Naive B cell (primary cell): ENCODE data around the gene HOXB2. TPM values are rescaled to one million over a fixed set of nuclear protein-coding genes. Genes with fewer than 3 reads are reported as not detected.

Experiments
- ATAC-seq, 2 donors: fragments of 150-1000 bp; cut with Tn5 transposase; 2 replicates each; pipeline ENCODE4 v1.10.0; 2021; ENCODE audit warnings: low read depth in 2 of 2, mild to moderate bottlenecking in 2 of 2, moderate library complexity in 2 of 2
- DNase-seq: peaks from one replicate; pipeline ENCODE4 v3.0.0; 2022
- H3K27ac Mint-ChIP-seq, 6 donors: one replicate each; pipeline ENCODE4 v1.8.0; 2020 to 2022; ENCODE audit warnings: mild to moderate bottlenecking in 6 of 6, mixed read lengths in 6 of 6, moderate library complexity in 5 of 6, inconsistent platforms in 2 of 6
- H3K27me3 Mint-ChIP-seq, 3 donors: one replicate each; pipeline ENCODE4 v1.8.0; 2021 to 2022; ENCODE audit warnings: mixed read lengths in 3 of 3, mild to moderate bottlenecking in 1 of 3
- H3K36me3 Mint-ChIP-seq, 2 donors: one replicate each; pipeline ENCODE4 v1.8.0; 2020 to 2022; ENCODE audit warnings: mixed read lengths in 2 of 2, inconsistent platforms in 1 of 2, mild to moderate bottlenecking in 1 of 2
- H3K4me1 Mint-ChIP-seq, 3 donors: one replicate each; pipeline ENCODE4 v1.8.0; 2020 to 2022; ENCODE audit warnings: mixed read lengths in 3 of 3, inconsistent platforms in 1 of 3, mild to moderate bottlenecking in 1 of 3, moderate library complexity in 1 of 3
- H3K4me3 Mint-ChIP-seq, 8 donors: one replicate each; pipeline ENCODE4 v1.8.0; 2020 to 2022; ENCODE audit warnings: mild to moderate bottlenecking in 8 of 8, mixed read lengths in 8 of 8, moderate library complexity in 8 of 8, inconsistent platforms in 2 of 8
- H3K9me3 Mint-ChIP-seq, 7 donors: one replicate each; pipeline ENCODE4 v1.8.0; 2020 to 2022; ENCODE audit warnings: mixed read lengths in 7 of 7, mild to moderate bottlenecking in 5 of 7, inconsistent platforms in 2 of 7, moderate library complexity in 1 of 7
- polyA plus RNA-seq, 6 donors: library from polyadenylated mRNA; unstranded; fragments of 300-500 nt; fragmentation: Illumina TruSeq; gene quantifications; one replicate each; pipeline ENCODE4 v1.2.3, GENCODE V29; 2021; ENCODE audit warnings: low read depth in 6 of 6

Gene HOXB2
- polyA plus RNA-seq, 6 donors from 2014 or later = 2.3 to 9.3 (median 5.5) TPM

DNA sequence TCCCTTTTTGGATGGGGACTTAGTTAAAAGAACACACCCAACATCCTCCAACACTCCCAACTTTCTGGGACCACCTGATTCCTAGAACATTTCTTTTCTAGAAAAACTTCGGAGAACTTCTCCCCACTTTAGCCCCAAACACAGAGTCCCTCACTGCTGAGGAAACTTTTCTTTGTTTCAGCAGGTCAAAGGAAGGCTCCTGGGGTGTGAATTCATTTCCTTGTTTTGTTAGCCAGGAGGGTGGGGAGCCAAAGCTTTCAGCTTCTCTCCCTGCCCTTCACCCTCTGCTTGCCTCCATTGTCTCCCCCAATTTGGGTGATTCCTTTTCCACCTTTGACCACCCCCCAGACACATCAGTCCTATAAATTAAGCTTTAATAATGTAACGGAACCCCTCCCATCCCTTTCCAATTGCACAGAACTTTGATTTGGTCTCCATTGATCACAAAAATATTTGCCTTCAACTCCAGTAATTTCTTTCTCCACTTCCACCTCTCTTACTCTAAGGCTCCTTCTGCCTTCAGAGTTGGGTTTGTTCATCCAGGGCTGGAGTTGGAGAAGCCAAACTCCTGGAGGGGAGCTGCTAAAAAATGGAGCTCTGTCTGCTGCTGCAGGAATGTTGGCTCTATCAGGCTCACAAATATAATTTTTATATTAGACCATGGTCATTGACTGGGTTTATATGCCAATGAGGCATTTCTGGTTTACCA lies 22.9 kb upstream of the HOXB2 start:
- peaks cover 12 to 27% (median 26%) of the 10 kb centered on the region in 3 donors for H3K27me3 Mint-ChIP-seq
- DNase-seq (no peak), ATAC-seq (no peak)
- no peaks in the 10 kb centered on the region for H3K36me3 Mint-ChIP-seq
- H3K4me1 Mint-ChIP-seq = peaks cover 4 to 11% (median 11%) of the 10 kb centered on the region in 3 donors
- H3K4me3 Mint-ChIP-seq = peak overlapping the region in 1 of 8 donors; percentile 68
- no peaks in the 10 kb centered on the region for H3K9me3 Mint-ChIP-seq
- no peak overlapping the region for H3K27ac Mint-ChIP-seq

GRCh38 chr17:48567209-48567608 lies 22.3 kb upstream of the HOXB2 start:
- H3K27ac Mint-ChIP-seq = no peak overlapping the region
- no peak overlapping the region for H3K4me3 Mint-ChIP-seq
- no peaks in the 10 kb centered on the region for H3K36me3 Mint-ChIP-seq
- no peak for ATAC-seq
- H3K9me3 Mint-ChIP-seq = no peaks in the 10 kb centered on the region
- H3K4me1 Mint-ChIP-seq = peaks cover 4 to 11% (median 11%) of the 10 kb centered on the region in 3 donors
- peaks cover 12 to 28% (median 26%) of the 10 kb centered on the region in 3 donors for H3K27me3 Mint-ChIP-seq
- DNase-seq = no peak

DNA sequence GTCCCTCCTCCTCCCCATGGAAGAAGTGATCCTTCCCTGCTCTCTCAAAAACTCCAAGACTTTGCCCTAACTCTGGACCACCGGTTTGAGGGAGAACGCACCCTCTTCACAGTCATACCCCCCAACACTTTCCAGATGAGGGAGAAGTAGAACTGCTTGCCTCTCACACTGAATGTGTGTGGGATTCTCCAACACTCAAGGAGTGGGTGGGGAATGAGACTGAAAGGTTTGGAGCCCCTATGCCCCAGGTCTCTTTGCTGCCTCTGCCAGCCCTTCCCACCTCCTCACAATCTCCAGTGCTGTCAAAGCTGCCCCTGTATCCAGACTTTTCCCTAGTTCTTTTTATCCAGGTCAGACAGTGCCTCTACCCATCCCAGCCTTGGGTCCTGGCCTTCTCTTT lies 21.8 kb upstream of the HOXB2 start:
- no peak for DNase-seq
- Mint-ChIP-seq H3K36me3 (no peaks in the 10 kb centered on the region), H3K27ac (no peak overlapping the region), H3K4me3 (no peak overlapping the region), H3K9me3 (no peaks in the 10 kb centered on the region), H3K4me1 (peaks cover 4 to 11% (median 11%) of the 10 kb centered on the region in 3 donors), H3K27me3 (peaks cover 11 to 26% (median 25%) of the 10 kb centered on the region in 3 donors)
- ATAC-seq = no peak

GRCh38 chr17:48565925-48566710 lies 21.2 kb upstream of the HOXB2 start:
- peaks cover 4 to 11% (median 11%) of the 10 kb centered on the region in 3 donors for H3K4me1 Mint-ChIP-seq
- no peaks in the 10 kb centered on the region for H3K9me3 Mint-ChIP-seq
- peaks cover 11 to 27% (median 26%) of the 10 kb centered on the region in 3 donors for H3K27me3 Mint-ChIP-seq
- DNase-seq (no peak), ATAC-seq (no peak)
- no peaks in the 10 kb centered on the region for H3K36me3 Mint-ChIP-seq
- no peak overlapping the region for H3K4me3 Mint-ChIP-seq
- no peak overlapping the region for H3K27ac Mint-ChIP-seq

DNA sequence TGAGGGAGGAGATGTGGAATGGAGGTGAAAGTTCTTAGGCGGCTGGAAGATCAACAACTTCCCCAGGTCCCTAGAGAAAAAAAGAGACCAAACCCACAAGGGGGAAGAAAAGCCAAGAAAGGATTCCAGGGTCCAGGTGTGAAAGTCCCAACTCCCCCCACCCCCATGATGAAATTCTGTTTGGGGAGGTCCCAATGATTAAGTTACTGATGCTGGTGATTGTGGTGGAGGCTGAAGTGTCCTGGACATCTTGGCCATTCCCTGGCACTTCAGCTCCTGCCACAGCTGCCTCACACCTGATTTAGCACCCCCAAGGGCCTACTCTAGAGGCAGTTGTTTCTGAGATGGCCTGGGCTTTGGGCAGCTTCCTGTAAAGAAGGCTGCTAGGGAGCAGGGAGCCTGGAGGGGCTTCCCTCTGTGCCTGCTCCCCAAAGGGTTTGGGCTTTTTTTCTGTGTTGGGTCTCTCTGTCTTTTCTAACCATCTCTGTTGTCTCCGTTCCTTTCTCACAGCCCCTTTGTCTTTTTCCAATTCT lies 20.2 kb upstream of the HOXB2 start:
- no peaks in the 10 kb centered on the region for H3K36me3 Mint-ChIP-seq
- H3K4me3 Mint-ChIP-seq = peak overlapping the region in 2 of 8 donors; percentile 57
- no peak for ATAC-seq
- DNase-seq = no peak
- H3K4me1 Mint-ChIP-seq = peaks cover 4 to 11% (median 11%) of the 10 kb centered on the region in 3 donors
- H3K27ac Mint-ChIP-seq = no peak overlapping the region
- H3K9me3 Mint-ChIP-seq = no peaks in the 10 kb centered on the region
- H3K27me3 Mint-ChIP-seq = peaks cover 11 to 30% (median 30%) of the 10 kb centered on the region in 3 donors

DNA sequence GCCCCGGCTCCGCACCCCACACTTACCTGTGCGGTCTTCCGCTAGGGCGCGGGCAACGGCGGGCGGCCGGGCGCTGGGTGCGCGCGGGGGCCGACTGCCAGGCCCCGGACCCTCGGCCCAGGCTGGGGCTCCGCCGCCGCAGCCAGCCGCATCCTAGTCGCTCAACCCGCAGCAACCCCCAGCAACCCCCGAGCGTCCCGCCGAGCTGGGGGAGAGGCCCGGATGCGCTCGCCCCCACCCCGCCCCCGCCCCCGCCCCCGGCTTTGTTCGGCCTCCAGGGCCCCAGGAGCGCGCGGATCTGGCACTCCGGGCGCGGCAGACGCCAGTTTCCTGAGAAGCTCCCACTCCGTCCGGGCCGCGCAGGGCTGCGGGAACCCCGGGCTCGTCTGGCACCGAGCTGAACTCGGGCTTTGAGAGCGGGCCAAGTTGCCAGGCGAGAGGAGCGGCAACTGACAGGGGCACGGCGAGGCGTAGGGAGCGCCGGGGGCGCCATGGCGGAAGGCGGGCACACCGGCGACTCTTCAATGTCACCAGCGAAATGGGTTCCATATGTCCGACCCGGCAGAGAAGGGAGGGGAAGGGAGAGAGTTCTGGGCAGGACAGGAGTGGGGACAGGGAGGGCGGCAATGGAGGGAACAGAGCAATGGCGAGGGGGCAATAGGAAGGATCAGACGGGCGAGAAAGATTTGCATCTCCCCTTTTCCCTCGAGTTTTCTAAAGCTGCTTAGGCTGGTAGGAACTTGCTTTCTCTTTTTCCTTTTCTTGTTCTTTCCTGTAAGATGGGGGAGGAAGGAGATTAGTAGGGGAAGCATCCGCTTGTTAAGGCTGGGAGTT lies 19.5 kb upstream of the HOXB2 start:
- Mint-ChIP-seq H3K9me3 (no peaks in the 10 kb centered on the region), H3K36me3 (no peaks in the 10 kb centered on the region), H3K27me3 (peaks cover 13 to 37% (median 36%) of the 10 kb centered on the region in 3 donors), H3K27ac (no peak overlapping the region), H3K4me3 (peak overlapping the region in 2 of 8 donors; percentile 57), H3K4me1 (peaks cover 4 to 11% (median 11%) of the 10 kb centered on the region in 3 donors)
- DNase-seq (no peak), ATAC-seq (no peak)

DNA sequence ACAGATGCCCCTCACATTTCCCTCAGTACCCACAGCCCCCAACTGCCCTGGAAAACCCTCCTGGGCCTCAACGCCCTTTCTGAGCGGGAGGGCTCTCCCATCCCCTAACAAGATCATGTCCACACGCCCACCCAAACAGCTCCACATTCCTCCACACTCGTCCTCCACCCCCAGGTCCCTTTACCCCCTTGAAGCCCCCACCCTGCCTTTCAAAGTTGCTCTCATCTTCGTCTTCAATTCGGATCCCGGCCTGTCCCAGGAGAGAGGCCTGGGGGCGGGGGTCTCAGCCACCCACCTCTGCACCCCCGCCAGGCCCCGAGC lies 18.9 kb upstream of the HOXB2 start:
- Mint-ChIP-seq H3K9me3 (no peaks in the 10 kb centered on the region), H3K27ac (no peak overlapping the region)

GRCh38 chr17:48563385-48563838 lies 18.5 kb upstream of the HOXB2 start:
- H3K36me3 Mint-ChIP-seq = no peaks in the 10 kb centered on the region
- peaks cover 1 to 3% (median 3%) of the 10 kb centered on the region in 3 donors for H3K4me1 Mint-ChIP-seq
- no peak overlapping the region for H3K27ac Mint-ChIP-seq
- ATAC-seq (no peak), DNase-seq (no peak)
- H3K4me3 Mint-ChIP-seq = peak overlapping the region in 3 of 8 donors; percentile 2 to 77 (median 32)
- H3K27me3 Mint-ChIP-seq = peaks cover 23 to 47% (median 46%) of the 10 kb centered on the region in 3 donors
- H3K9me3 Mint-ChIP-seq = no peaks in the 10 kb centered on the region

More for the DNA sequence above, 18.9 kb upstream of the HOXB2 start:
- ATAC-seq (no peak), DNase-seq (no peak)
- Mint-ChIP-seq H3K4me1 (peaks cover 4 to 7% (median 7%) of the 10 kb centered on the region in 3 donors), H3K4me3 (peak overlapping the region in 3 of 8 donors; percentile 2 to 50 (median 32)), H3K36me3 (no peaks in the 10 kb centered on the region), H3K27me3 (peaks cover 19 to 43% (median 42%) of the 10 kb centered on the region in 3 donors)

- ATAC-seq (no peak), DNase-seq (no peak)
- no peaks in the 10 kb centered on the region for H3K36me3 Mint-ChIP-seq
- H3K4me3 Mint-ChIP-seq = no peak overlapping the region
- peaks cover 28 to 52% (median 51%) of the 10 kb centered on the region in 3 donors for H3K27me3 Mint-ChIP-seq
- no peak overlapping the region for H3K27ac Mint-ChIP-seq
- no peaks in the 10 kb centered on the region for H3K9me3 Mint-ChIP-seq
- no peaks in the 10 kb centered on the region for H3K4me1 Mint-ChIP-seq
These were observed 18.0 kb upstream of the HOXB2 start for GRCh38 chr17:48562934-48563333.

- peaks cover 32 to 54% (median 54%) of the 10 kb centered on the region in 3 donors for H3K27me3 Mint-ChIP-seq
- H3K4me3 Mint-ChIP-seq = peak overlapping the region in 1 of 8 donors; percentile 30
- H3K27ac Mint-ChIP-seq = no peak overlapping the region
- DNase-seq (no peak), ATAC-seq (no peak)
- H3K36me3 Mint-ChIP-seq = no peaks in the 10 kb centered on the region
- no peaks in the 10 kb centered on the region for H3K4me1 Mint-ChIP-seq
- H3K9me3 Mint-ChIP-seq = no peaks in the 10 kb centered on the region
These were observed 17.2 kb upstream of the HOXB2 start for GRCh38 chr17:48561884-48562810.

GRCh38 chr17:48559840-48560817 lies 15.2 kb upstream of the HOXB2 start:
- ATAC-seq = no peak
- no peak overlapping the region for H3K4me3 Mint-ChIP-seq
- no peaks in the 10 kb centered on the region for H3K36me3 Mint-ChIP-seq
- H3K9me3 Mint-ChIP-seq = no peaks in the 10 kb centered on the region
- no peak overlapping the region for H3K27ac Mint-ChIP-seq
- peaks cover 47 to 75% (median 74%) of the 10 kb centered on the region in 3 donors for H3K27me3 Mint-ChIP-seq
- no peak for DNase-seq
- H3K4me1 Mint-ChIP-seq = peaks cover 7 to 9% (median 9%) of the 10 kb centered on the region in 3 donors
